Measurements from ENCODE around the gene SELPLG.

GRCh38 chr12:108581311-108582227 is 52.1 kb downstream of the SELPLG start:
- no peak for TF ChIP-seq CTCF (IDR thresholded peaks at IDR 0.05)
- no peak for TF ChIP-seq POLR2A (IDR thresholded peaks at IDR 0.05)

Measured in testis (tissue), 2 donors.